HCT116 (cell line): ENCODE results near the gene CKM. TPM values are rescaled to one million over a fixed set of nuclear protein-coding genes. Genes with fewer than 3 reads are reported as not detected.

Experiments
- ATAC-seq: fragments of 200-7000 bp; cut with Tn5 transposase; 2 replicates; pipeline ENCODE4 v1.9.1; 2020; ENCODE audit warnings: mild to moderate bottlenecking, moderate library complexity
- BruUV-seq: library from RNA; stranded (reverse); fragments of 400-500 nt; replicated peaks from 2 replicates; lab custom pipeline; 2021; lab: Mats Ljungman, UMichigan
- CTCF ChIA-PET: fragments of 300-600 bp; sonication (Branson Sonifier 250); formaldehyde crosslinking; loops from one replicate; lab custom pipeline; 2021; ENCODE audit warnings: antibody characterized with exemption; lab: Charles Lee
- POLR2A ChIA-PET: fragments of 300-600, 350-600 bp; sonication (Branson Sonifier 250); formaldehyde crosslinking; loops from one replicate; lab custom pipeline; 2021; ENCODE audit warnings: antibody characterized with exemption; lab: Charles Lee
- RAD21 ChIA-PET, 2 experiments: fragments of 300-600 bp; sonication (Branson Sonifier 250); formaldehyde crosslinking; loops; one replicate each; lab custom pipeline; 2023; ENCODE audit warnings: low total read pairs in 2 of 2; ENCODE audit not compliant: uncharacterized antibody in 2 of 2, unreplicated experiment in 2 of 2, low non-redundant PET in 1 of 2; lab: Charles Lee
- DNase-seq: peaks from one replicate; pipeline ENCODE4 v3.0.0-alpha.2; 2010; ENCODE audit warnings: low read depth, low spot score
- H2AFZ ChIP-seq: fragments of 200-600 bp; shearing (Covaris generic), sonication (generic); 2 replicates; pipeline ENCODE4 v1.6.1; 2017; ENCODE audit warnings: low read depth, mixed run types, mixed read lengths, antibody characterized with exemption, low read length; ENCODE audit not compliant: poor library complexity, severe bottlenecking
- H3K27ac ChIP-seq: 2 replicates; pipeline ENCODE4 v1.5.1; 2012; ENCODE audit warnings: low read depth, low read length
- H3K27me3 ChIP-seq: fragments of 200-600 bp; sonication (generic); 2 replicates; pipeline ENCODE4 v1.6.1; 2016; ENCODE audit warnings: mixed run types, low read length, mixed read lengths; ENCODE audit not compliant: insufficient read depth
- H3K36me3 ChIP-seq, 2 experiments: fragments of 200-500 bp in 1 of 2; fragments of 200-600 bp in 1 of 2; sonication (Bioruptor generic) in 1 of 2; sonication (generic) in 1 of 2; 2 replicates each; pipeline versions ENCODE4 v1.5.1 to v1.6.1; 2014 to 2016; ENCODE audit warnings: low read length in 2 of 2, inconsistent platforms in 1 of 2, mixed read lengths in 1 of 2, mixed run types in 1 of 2; ENCODE audit not compliant: insufficient read depth in 2 of 2, control insufficient read depth in 1 of 2
- H3K4me1 ChIP-seq, 2 experiments: fragments of 200-600 bp in 1 of 2; sonication (generic) in 1 of 2; 2 replicates each; pipeline versions ENCODE4 v1.5.1 to v1.6.1; 2012 to 2017; ENCODE audit warnings: low read length in 2 of 2, inconsistent platforms in 1 of 2, mild to moderate bottlenecking in 1 of 2, mixed read lengths in 1 of 2, mixed run types in 1 of 2, moderate library complexity in 1 of 2; ENCODE audit not compliant: insufficient read depth in 2 of 2, control insufficient read depth in 1 of 2
- H3K4me2 ChIP-seq: fragments of 200-600 bp; sonication (generic); 2 replicates; pipeline ENCODE4 v1.6.1; 2017; ENCODE audit warnings: mixed run types, low read length, mixed read lengths
- H3K4me3 ChIP-seq, 2 experiments: fragments of 200-600 bp in 1 of 2; sonication (generic) in 1 of 2; replicated peaks in 1 of 2; 2 replicates each; pipeline ENCODE4 v1.5.1; 2011 to 2016; ENCODE audit warnings: low read length in 2 of 2, control low read depth in 1 of 2, low read depth in 1 of 2, mild to moderate bottlenecking in 1 of 2, mixed read lengths in 1 of 2, mixed run types in 1 of 2
- H3K79me2 ChIP-seq: fragments of 200-600 bp; sonication (generic); 2 replicates; pipeline ENCODE4 v1.6.1; 2017; ENCODE audit warnings: mild to moderate bottlenecking, mixed run types, low read length, moderate library complexity, mixed read lengths; ENCODE audit not compliant: insufficient read depth
- H3K9ac ChIP-seq: fragments of 200-600 bp; sonication (generic); 2 replicates; pipeline ENCODE4 v1.6.1; 2016; ENCODE audit warnings: low read length, mixed read lengths
- H3K9me2 ChIP-seq: fragments of 200-600 bp; sonication (generic), shearing (Covaris generic); 2 replicates; pipeline ENCODE4 v1.6.1; 2017; ENCODE audit warnings: mixed run types, mild to moderate bottlenecking, moderate library complexity; ENCODE audit not compliant: insufficient read depth
- H3K9me3 ChIP-seq, 2 experiments: fragments of 200-500 bp in 1 of 2; fragments of 200-600 bp in 1 of 2; sonication (Bioruptor generic) in 1 of 2; sonication (generic) in 1 of 2; 2 replicates each; pipeline ENCODE4 v1.6.1; 2014 to 2017; ENCODE audit warnings: low read length in 2 of 2, mixed read lengths in 2 of 2, inconsistent platforms in 1 of 2, low read depth in 1 of 2, mild to moderate bottlenecking in 1 of 2, mixed run types in 1 of 2, moderate library complexity in 1 of 2; ENCODE audit not compliant: control insufficient read depth in 1 of 2, insufficient read depth in 1 of 2
- H4K20me1 ChIP-seq: fragments of 200-600 bp; sonication (generic), shearing (Covaris generic); 2 replicates; pipeline ENCODE4 v1.6.1; 2017; ENCODE audit warnings: mixed run types, mild to moderate bottlenecking, moderate library complexity; ENCODE audit not compliant: insufficient read depth
- EGR1 ChIP-seq: IDR thresholded peaks from 2 replicates; pipeline ENCODE4 v1.6.1; 2012; ENCODE audit warnings: low read depth
- ELF1 ChIP-seq: IDR thresholded peaks from 2 replicates; pipeline ENCODE4 v1.6.1; 2012; ENCODE audit warnings: low read depth, borderline replicate concordance
- EZH2 ChIP-seq: fragments of 200-600 bp; sonication (generic); IDR thresholded peaks from 2 replicates; pipeline ENCODE4 v1.6.1; 2017; ENCODE audit warnings: antibody characterized with exemption, mixed run types
- JUND ChIP-seq: IDR thresholded peaks from 2 replicates; pipeline ENCODE4 v1.6.1; 2012
- POLR2AphosphoS5 ChIP-seq: IDR thresholded peaks from 2 replicates; pipeline ENCODE4 v1.6.1; 2011; ENCODE audit warnings: mild to moderate bottlenecking, low read depth, low read length, moderate library complexity
- SIN3A ChIP-seq: IDR thresholded peaks from 2 replicates; pipeline ENCODE4 v1.6.1; 2012; ENCODE audit warnings: low read depth
- SP1 ChIP-seq: IDR thresholded peaks from 2 replicates; pipeline ENCODE4 v1.6.1; 2012; ENCODE audit warnings: low read depth
- intact Hi-C: fragments of 100-400 bp; cut with micrococcal nuclease; formaldehyde crosslinking; loops from 2 replicates; pipeline ENCODE4 v1.10.0; 2022
- total RNA-seq: library from RNA; stranded (reverse); gene quantifications from one replicate; pipeline ENCODE4 v1.2.1, GENCODE V29; 2021; ENCODE audit not compliant: unreplicated experiment
- TF ChIP-seq, protein P1 (sequence below): IDR thresholded peaks from 2 replicates; pipeline ENCODE4 v1.6.1; 2012
- TF ChIP-seq, protein P2 (sequence below): IDR thresholded peaks from 2 replicates; pipeline ENCODE4 v1.6.1; 2012; ENCODE audit warnings: low read depth

CKM gene
- total RNA-seq, 1 experiment from 2014 or later = not detected

DNA sequence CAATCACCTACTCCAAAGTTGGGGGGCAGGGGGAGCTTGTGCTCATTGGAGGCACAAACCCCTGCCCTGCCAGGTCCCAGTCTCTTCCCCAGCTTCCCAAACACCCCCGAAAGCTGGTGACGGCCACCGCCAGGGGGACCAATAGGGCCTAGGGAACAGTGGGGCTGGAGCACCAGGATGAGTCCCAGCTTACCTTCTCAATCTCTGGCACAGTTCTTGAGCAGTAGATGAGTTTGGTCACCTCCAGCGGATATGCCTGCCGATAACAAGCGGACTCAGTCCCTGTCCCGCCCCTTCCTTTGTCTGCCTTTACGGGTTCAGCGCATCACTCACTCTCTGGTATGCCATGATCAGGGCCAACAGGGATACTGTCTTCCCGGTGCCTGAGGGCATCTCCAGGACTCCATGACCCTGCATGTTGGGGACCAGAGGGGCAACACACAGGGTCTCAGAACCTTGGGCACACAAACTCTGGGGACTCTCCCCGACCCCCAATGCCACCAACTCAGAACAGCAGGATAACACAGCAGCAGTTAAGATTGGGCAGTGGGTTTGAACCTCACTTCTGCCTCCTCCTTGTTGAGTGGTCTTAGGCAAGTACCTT is 46.2 kb upstream of the CKM start:
- Histone ChIP-seq H3K9me3 (no peaks in the 10 kb centered on the region), H3K9ac (no peak overlapping the region), H3K79me2 (peaks cover 15% of the 10 kb centered on the region; the same call in 1 of the 2 replicates), H3K4me1 (peaks cover 5 to 21% of the 10 kb centered on the region in 2 experiments; a peak in 3 of 4 replicates), H3K4me3 (peak overlapping the region in 1 of 2 experiments; percentile 90; a peak in 1 of 4 replicates), H3K4me2 (peak overlapping the region; percentile 93), H3K36me3 (peaks cover 0 to 3% of the 10 kb centered on the region in 2 experiments; a peak in 1 of 4 replicates), H2AFZ (no peak overlapping the region), H3K27me3 (no peaks in the 10 kb centered on the region), H4K20me1 (no peaks in the 10 kb centered on the region), H3K27ac (no peak overlapping the region; the same call in 1 of the 2 replicates), H3K9me2 (no peaks in the 10 kb centered on the region)
- POLR2A ChIA-PET = no interaction called here
- RAD21 ChIA-PET = no interaction called here
- TF ChIP-seq, protein P1, sequence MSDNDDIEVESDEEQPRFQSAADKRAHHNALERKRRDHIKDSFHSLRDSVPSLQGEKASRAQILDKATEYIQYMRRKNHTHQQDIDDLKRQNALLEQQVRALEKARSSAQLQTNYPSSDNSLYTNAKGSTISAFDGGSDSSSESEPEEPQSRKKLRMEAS = no peak
- TF ChIP-seq EZH2 (no peak), JUND (no peak), SP1 (no peak), SIN3A (no peak), POLR2AphosphoS5 (no peak), ELF1 (no peak), EGR1 (no peak)
- TF ChIP-seq, protein P2, sequence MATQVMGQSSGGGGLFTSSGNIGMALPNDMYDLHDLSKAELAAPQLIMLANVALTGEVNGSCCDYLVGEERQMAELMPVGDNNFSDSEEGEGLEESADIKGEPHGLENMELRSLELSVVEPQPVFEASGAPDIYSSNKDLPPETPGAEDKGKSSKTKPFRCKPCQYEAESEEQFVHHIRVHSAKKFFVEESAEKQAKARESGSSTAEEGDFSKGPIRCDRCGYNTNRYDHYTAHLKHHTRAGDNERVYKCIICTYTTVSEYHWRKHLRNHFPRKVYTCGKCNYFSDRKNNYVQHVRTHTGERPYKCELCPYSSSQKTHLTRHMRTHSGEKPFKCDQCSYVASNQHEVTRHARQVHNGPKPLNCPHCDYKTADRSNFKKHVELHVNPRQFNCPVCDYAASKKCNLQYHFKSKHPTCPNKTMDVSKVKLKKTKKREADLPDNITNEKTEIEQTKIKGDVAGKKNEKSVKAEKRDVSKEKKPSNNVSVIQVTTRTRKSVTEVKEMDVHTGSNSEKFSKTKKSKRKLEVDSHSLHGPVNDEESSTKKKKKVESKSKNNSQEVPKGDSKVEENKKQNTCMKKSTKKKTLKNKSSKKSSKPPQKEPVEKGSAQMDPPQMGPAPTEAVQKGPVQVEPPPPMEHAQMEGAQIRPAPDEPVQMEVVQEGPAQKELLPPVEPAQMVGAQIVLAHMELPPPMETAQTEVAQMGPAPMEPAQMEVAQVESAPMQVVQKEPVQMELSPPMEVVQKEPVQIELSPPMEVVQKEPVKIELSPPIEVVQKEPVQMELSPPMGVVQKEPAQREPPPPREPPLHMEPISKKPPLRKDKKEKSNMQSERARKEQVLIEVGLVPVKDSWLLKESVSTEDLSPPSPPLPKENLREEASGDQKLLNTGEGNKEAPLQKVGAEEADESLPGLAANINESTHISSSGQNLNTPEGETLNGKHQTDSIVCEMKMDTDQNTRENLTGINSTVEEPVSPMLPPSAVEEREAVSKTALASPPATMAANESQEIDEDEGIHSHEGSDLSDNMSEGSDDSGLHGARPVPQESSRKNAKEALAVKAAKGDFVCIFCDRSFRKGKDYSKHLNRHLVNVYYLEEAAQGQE = no peak
- intact Hi-C loops = no loop called here
- CTCF ChIA-PET = interaction anchor here (1.8 kb wide), 1 partner anchor 116 kb away, joined by 3 read pairs; no protein-coding TSS in a partner anchor
- DNase-seq (no peak), ATAC-seq (no peak)
- no TSS peak for BruUV-seq
